ENCODE data around the gene EPS15. TPM values are rescaled to one million over a fixed set of nuclear protein-coding genes. Genes with fewer than 3 reads are reported as not detected.

The EPS15 gene
- total RNA-seq, 1 experiment from 2014 or later: 37.1 TPM

- H3K4me1 Mint-ChIP-seq: peaks cover 10% of the 10 kb centered on the region
- ATAC-seq: no peak
- no peaks in the 10 kb centered on the region for H3K9me3 Mint-ChIP-seq
- no peak for DNase-seq (ENCODE audit: low spot score)
- ChIA-PET POLR2A (no interaction called here), CTCF (interaction anchor here (2.1 kb wide), 1 partner anchor 20 kb away, joined by 9 read pairs; no protein-coding TSS in a partner anchor)
- H3K27me3 Mint-ChIP-seq (ENCODE audit: low read depth): no peaks in the 10 kb centered on the region; the same call in 1 of the 2 replicates
- no peaks in the 10 kb centered on the region for H3K36me3 Mint-ChIP-seq
- no peak for TF ChIP-seq ZNF512 (CRISPR knock-in tag; IDR thresholded peaks at IDR 0.05; ENCODE audit: borderline replicate concordance)
- no peak for TF ChIP-seq NR2C2 (CRISPR knock-in tag; IDR thresholded peaks at IDR 0.05)
- TF ChIP-seq FOXP1 (CRISPR knock-in tag; IDR thresholded peaks at IDR 0.05; ENCODE audit: borderline replicate concordance): no peak
- TF ChIP-seq NR1H2 (CRISPR knock-in tag; IDR thresholded peaks at IDR 0.05): no peak
- no peak for TF ChIP-seq GABPB1 (CRISPR knock-in tag; IDR thresholded peaks at IDR 0.05)
- no peak for TF ChIP-seq CREM (CRISPR knock-in tag; IDR thresholded peaks at IDR 0.05)
- TF ChIP-seq ZNF232 (CRISPR knock-in tag; IDR thresholded peaks at IDR 0.05): no peak
- no peak for TF ChIP-seq ZBTB43 (CRISPR knock-in tag; IDR thresholded peaks at IDR 0.05)
- TF ChIP-seq NR3C1 (CRISPR knock-in tag; conservative IDR thresholded peaks at IDR 0.05; ENCODE audit: low read depth): no peak
- no peak for TF ChIP-seq ETV6 (CRISPR knock-in tag; IDR thresholded peaks at IDR 0.05)
- no peak for TF ChIP-seq ATF6 (CRISPR knock-in tag; IDR thresholded peaks at IDR 0.05)
- TF ChIP-seq ZNF532 (CRISPR knock-in tag; IDR thresholded peaks at IDR 0.05; ENCODE audit: borderline replicate concordance): no peak
- TF ChIP-seq FOXJ3 (CRISPR knock-in tag; IDR thresholded peaks at IDR 0.05; ENCODE audit: borderline replicate concordance): no peak
- H3K27ac Mint-ChIP-seq: no peak overlapping the region
- no peak overlapping the region for H3K4me3 Mint-ChIP-seq
Measured at GRCh38 chr1:51316846-51317120, 202.3 kb downstream of the EPS15 start.

GRCh38 chr1:51316113-51316845, 202.8 kb downstream of the EPS15 start:
- POLR2A ChIA-PET: no interaction called here
- H3K27ac Mint-ChIP-seq: no peak overlapping the region
- TF ChIP-seq JAZF1 (CRISPR knock-in tag; IDR thresholded peaks at IDR 0.05) (no peak), STAT6 (CRISPR knock-in tag; conservative IDR thresholded peaks at IDR 0.05; ENCODE audit: low read depth) (no peak), FOXK1 (CRISPR knock-in tag; IDR thresholded peaks at IDR 0.05) (no peak), ZNF396 (CRISPR knock-in tag; IDR thresholded peaks at IDR 0.05; ENCODE audit: borderline replicate concordance) (no peak), SMAD4 (CRISPR knock-in tag; IDR thresholded peaks at IDR 0.05) (no peak), ELF4 (CRISPR knock-in tag; IDR thresholded peaks at IDR 0.05; ENCODE audit: low read depth) (no peak), CDX4 (CRISPR knock-in tag; IDR thresholded peaks at IDR 0.05; ENCODE audit: borderline replicate concordance) (no peak), FOXJ3 (CRISPR knock-in tag; IDR thresholded peaks at IDR 0.05; ENCODE audit: borderline replicate concordance) (no peak)

More at GRCh38 chr1:51316113-51316845, 202.8 kb downstream of the EPS15 start:
- CTCF ChIA-PET: interaction anchor here (2.1 kb wide), 1 partner anchor 20 kb away, joined by 9 read pairs; no protein-coding TSS in a partner anchor
- no peaks in the 10 kb centered on the region; the same call in 1 of the 2 replicates for H3K27me3 Mint-ChIP-seq (ENCODE audit: low read depth)
- peaks cover 10% of the 10 kb centered on the region for H3K4me1 Mint-ChIP-seq
- ATAC-seq (no peak), DNase-seq (ENCODE audit: low spot score) (no peak)
- H3K9me3 Mint-ChIP-seq: no peaks in the 10 kb centered on the region
- no peak overlapping the region for H3K4me3 Mint-ChIP-seq
- no peaks in the 10 kb centered on the region for H3K36me3 Mint-ChIP-seq
